NB4 (cell line): Measurements from ENCODE around the gene CDSN.
A peak's percentile ranks its signal among the peaks of the same experiment; 100 is the strongest.

ENCODE experiments used
- DNase-seq: peaks from one replicate; pipeline ENCODE4 v3.0.0; 2010; ENCODE audit warnings: low read depth
- H3K4me3 ChIP-seq: one replicate; pipeline ENCODE4 v1.5.1; 2011; ENCODE audit warnings: mild to moderate bottlenecking, low read depth, low read length, moderate library complexity
- MAX ChIP-seq: IDR thresholded peaks from 2 replicates; pipeline ENCODE4 v1.6.1; 2011; ENCODE audit warnings: low read depth, low read length
- MYC ChIP-seq: IDR thresholded peaks from 2 replicates; pipeline ENCODE4 v1.6.1; 2011; ENCODE audit warnings: low read depth, low read length
- POLR2A ChIP-seq: IDR thresholded peaks from 2 replicates; pipeline ENCODE4 v1.6.1; 2011; ENCODE audit warnings: mild to moderate bottlenecking; ENCODE audit not compliant: insufficient read length; ENCODE audit errors: extremely low read depth
- TF ChIP-seq, protein P1 (sequence below): IDR thresholded peaks from one replicate; pipeline ENCODE4 v1.5.1; 2012; ENCODE audit warnings: low read depth, low read length

Gene CDSN

DNA sequence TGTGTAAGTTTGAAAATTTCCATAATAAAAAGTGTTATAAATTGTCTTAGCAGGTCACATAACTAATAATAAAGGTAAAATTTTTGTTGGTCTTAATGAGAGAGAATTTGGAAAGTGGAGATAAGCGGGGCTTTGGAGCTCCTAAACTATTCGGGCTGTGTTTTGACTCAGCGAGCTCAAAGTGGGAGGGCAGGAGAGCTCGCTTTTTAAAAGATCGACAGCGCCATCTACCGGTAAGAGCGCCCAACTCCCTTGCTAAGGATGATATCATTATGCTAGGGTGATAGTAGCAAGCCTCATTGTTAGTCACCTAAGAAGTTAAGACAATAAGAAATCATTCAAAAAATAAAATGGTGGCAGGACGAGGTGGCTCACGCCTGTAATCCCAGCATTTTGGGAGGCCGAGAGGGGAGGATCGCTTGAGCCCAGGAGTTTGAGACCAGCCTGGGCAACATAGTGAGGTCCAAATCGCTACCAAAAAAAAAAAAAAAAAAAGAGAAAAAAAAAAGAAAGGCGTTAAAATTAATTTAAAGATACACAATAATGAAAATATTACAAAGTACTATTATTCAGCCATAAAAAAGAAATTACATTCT lies 32.7 kb downstream of the CDSN start:
- H3K4me3 ChIP-seq, result no peak overlapping the region
- TF ChIP-seq, protein P1, sequence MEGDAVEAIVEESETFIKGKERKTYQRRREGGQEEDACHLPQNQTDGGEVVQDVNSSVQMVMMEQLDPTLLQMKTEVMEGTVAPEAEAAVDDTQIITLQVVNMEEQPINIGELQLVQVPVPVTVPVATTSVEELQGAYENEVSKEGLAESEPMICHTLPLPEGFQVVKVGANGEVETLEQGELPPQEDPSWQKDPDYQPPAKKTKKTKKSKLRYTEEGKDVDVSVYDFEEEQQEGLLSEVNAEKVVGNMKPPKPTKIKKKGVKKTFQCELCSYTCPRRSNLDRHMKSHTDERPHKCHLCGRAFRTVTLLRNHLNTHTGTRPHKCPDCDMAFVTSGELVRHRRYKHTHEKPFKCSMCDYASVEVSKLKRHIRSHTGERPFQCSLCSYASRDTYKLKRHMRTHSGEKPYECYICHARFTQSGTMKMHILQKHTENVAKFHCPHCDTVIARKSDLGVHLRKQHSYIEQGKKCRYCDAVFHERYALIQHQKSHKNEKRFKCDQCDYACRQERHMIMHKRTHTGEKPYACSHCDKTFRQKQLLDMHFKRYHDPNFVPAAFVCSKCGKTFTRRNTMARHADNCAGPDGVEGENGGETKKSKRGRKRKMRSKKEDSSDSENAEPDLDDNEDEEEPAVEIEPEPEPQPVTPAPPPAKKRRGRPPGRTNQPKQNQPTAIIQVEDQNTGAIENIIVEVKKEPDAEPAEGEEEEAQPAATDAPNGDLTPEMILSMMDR, result peak; percentile 76
- no peak for TF ChIP-seq MYC
- peak; percentile 84 for DNase-seq

- no peak for DNase-seq
- no peak for TF ChIP-seq POLR2A
- TF ChIP-seq MYC, result no peak
- no peak for TF ChIP-seq MAX
- TF ChIP-seq, protein P1, result no peak
- no peak overlapping the region for H3K4me3 ChIP-seq
Observed at GRCh38 chr6:31086788-31087440, 33.3 kb downstream of the CDSN start.

- TF ChIP-seq MYC, result no peak
- no peak for TF ChIP-seq POLR2A
- TF ChIP-seq MAX, result no peak
- TF ChIP-seq, protein P1, result peak; percentile 24
- no peak overlapping the region for H3K4me3 ChIP-seq
- peak; percentile 79 for DNase-seq
Observed at GRCh38 chr6:31083742-31084354, 36.4 kb downstream of the CDSN start.

- TF ChIP-seq MYC (no peak), MAX (no peak), POLR2A (no peak)
- TF ChIP-seq, protein P1, result no peak
- DNase-seq, result no peak
- no peak overlapping the region for H3K4me3 ChIP-seq
Observed at GRCh38 chr6:31081872-31082271, 38.4 kb downstream of the CDSN start.

DNA sequence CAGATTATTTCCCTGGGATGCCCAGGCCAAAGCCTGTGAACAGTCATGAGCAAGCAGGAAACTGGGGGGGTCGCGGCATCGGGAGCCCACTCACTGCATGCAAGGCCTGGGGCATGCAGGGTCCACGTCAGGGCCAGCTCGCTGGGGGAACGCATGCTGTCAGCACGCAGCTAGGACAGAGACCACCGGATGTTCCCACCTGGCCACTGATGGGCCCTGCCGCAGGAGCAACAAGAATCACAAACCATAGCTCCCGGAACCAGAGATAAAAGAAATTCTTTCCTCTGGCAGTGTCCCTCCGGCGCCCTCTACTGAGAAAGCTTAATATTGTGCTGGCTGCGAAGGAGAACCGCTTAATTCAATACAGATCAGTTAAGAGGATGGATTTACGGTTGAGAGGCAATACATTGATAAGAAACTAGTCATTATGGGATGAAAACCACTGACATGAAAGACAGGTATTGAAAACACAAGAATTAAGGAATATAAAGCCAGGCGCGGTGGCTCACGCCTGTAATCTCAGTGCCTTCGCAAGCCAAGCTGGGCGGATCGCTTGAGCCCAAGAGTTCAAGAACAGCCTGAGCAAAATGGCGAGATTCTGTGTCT lies 40.5 kb downstream of the CDSN start:
- DNase-seq, result peak; percentile 61
- H3K4me3 ChIP-seq, result no peak overlapping the region
- TF ChIP-seq, protein P1, result peak; percentile 85
- TF ChIP-seq POLR2A, result no peak
